ENCODE data around the gene SNRPD3. TPM values are rescaled to one million over a fixed set of nuclear protein-coding genes. Genes with fewer than 3 reads are reported as not detected.

Gene SNRPD3
- polyA plus RNA-seq, 1 of the 3 experiments (the other 2 are of a cell fraction) = 177 TPM

- no peaks in the 10 kb centered on the region for H3F3A ChIP-seq (replicated peaks; ENCODE audit: insufficient read depth)
- no peak overlapping the region for H2AFZ ChIP-seq (ENCODE audit: low read depth)
- H3K4me3 ChIP-seq (ENCODE audit: low read depth in 2 of 2, low read length in 1 of 2) = no peak overlapping the region
- H3K9me2 ChIP-seq = no peaks in the 10 kb centered on the region
- H4K20me1 ChIP-seq (ENCODE audit: insufficient read depth) = peaks cover 69% of the 10 kb centered on the region
- no peaks in the 10 kb centered on the region for H3K27me3 ChIP-seq (ENCODE audit: insufficient read depth)
- H3K79me2 ChIP-seq (ENCODE audit: insufficient read depth) = peaks cover 94% of the 10 kb centered on the region
- 82% methylated on average over 2 of the region's 2 CpGs for WGBS (ENCODE audit: low lambda C conversion rate)
- H3K36me3 ChIP-seq (replicated peaks in 1 of 2; ENCODE audit: control insufficient read depth in 1 of 2, insufficient read depth in 2 of 2, low read length in 1 of 2) = peaks cover 28 to 31% of the 10 kb centered on the region in 2 experiments
- ChIA-PET CTCF (interaction anchor here (1.3 kb wide), 1 partner anchor 9 kb away, joined by 3 read pairs; no protein-coding TSS in a partner anchor), POLR2A (interaction anchor here (0.5 to 1.0 kb wide), 4 partner anchors 10 to 37 kb away, joined by 3 to 5 read pairs (median 3); partner anchors contain the start of gene GUCD1)
- peak overlapping the region in 1 of 2 experiments; percentile 8; a peak in 1 of 4 replicates for H3K27ac ChIP-seq (ENCODE audit: low read depth in 2 of 2, low read length in 1 of 2)
- H3K4me2 ChIP-seq = no peak overlapping the region
- DNase-seq = no peak
- no peak overlapping the region for H3K9ac ChIP-seq
- H3K9me3 ChIP-seq = no peaks in the 10 kb centered on the region
- peaks cover 0 to 12% of the 10 kb centered on the region in 2 experiments; a peak in 1 of 4 replicates for H3K4me1 ChIP-seq (ENCODE audit: control insufficient read depth in 1 of 2, insufficient read depth in 2 of 2, low read depth in 1 of 2, low read length in 1 of 2)
- TF ChIP-seq FOXJ3 (CRISPR knock-in tag; IDR thresholded peaks at IDR 0.05) = no peak
- TF ChIP-seq, protein P1, sequence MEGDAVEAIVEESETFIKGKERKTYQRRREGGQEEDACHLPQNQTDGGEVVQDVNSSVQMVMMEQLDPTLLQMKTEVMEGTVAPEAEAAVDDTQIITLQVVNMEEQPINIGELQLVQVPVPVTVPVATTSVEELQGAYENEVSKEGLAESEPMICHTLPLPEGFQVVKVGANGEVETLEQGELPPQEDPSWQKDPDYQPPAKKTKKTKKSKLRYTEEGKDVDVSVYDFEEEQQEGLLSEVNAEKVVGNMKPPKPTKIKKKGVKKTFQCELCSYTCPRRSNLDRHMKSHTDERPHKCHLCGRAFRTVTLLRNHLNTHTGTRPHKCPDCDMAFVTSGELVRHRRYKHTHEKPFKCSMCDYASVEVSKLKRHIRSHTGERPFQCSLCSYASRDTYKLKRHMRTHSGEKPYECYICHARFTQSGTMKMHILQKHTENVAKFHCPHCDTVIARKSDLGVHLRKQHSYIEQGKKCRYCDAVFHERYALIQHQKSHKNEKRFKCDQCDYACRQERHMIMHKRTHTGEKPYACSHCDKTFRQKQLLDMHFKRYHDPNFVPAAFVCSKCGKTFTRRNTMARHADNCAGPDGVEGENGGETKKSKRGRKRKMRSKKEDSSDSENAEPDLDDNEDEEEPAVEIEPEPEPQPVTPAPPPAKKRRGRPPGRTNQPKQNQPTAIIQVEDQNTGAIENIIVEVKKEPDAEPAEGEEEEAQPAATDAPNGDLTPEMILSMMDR (IDR thresholded peaks at IDR 0.05) = no peak
- TF ChIP-seq TAF1 (IDR thresholded peaks at IDR 0.05; ENCODE audit: borderline replicate concordance, low read depth, low read length) = no peak
- no peak for TF ChIP-seq FOXM1 (IDR thresholded peaks at IDR 0.05; ENCODE audit: low read depth)
- no peak for TF ChIP-seq RXRA (IDR thresholded peaks at IDR 0.05; ENCODE audit: borderline replicate concordance, low read depth)
- TF ChIP-seq TEAD4 (IDR thresholded peaks at IDR 0.05; ENCODE audit: borderline replicate concordance, insufficient read depth) = no peak
- 0 out of 4 replicates have a peak, but pooled peaks of 1 of the 2 experiments have one; percentile 10 for TF ChIP-seq EP300 (IDR thresholded peaks at IDR 0.05; ENCODE audit: borderline replicate concordance in 1 of 2, low read depth in 1 of 2, low read length in 1 of 2)
- no peak for TF ChIP-seq RFX5 (IDR thresholded peaks at IDR 0.05; ENCODE audit: low read length)
- TF ChIP-seq, protein P2, sequence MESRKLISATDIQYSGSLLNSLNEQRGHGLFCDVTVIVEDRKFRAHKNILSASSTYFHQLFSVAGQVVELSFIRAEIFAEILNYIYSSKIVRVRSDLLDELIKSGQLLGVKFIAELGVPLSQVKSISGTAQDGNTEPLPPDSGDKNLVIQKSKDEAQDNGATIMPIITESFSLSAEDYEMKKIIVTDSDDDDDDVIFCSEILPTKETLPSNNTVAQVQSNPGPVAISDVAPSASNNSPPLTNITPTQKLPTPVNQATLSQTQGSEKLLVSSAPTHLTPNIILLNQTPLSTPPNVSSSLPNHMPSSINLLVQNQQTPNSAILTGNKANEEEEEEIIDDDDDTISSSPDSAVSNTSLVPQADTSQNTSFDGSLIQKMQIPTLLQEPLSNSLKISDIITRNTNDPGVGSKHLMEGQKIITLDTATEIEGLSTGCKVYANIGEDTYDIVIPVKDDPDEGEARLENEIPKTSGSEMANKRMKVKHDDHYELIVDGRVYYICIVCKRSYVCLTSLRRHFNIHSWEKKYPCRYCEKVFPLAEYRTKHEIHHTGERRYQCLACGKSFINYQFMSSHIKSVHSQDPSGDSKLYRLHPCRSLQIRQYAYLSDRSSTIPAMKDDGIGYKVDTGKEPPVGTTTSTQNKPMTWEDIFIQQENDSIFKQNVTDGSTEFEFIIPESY (IDR thresholded peaks at IDR 0.05; ENCODE audit: borderline replicate concordance, low read depth) = no peak
- TF ChIP-seq GATA2 (CRISPR knock-in tag; IDR thresholded peaks at IDR 0.05) = peak; percentile 58; the same call in 1 of the 2 replicates
- peak; percentile 67; the same call in 1 of the 2 replicates for TF ChIP-seq MXI1 (IDR thresholded peaks at IDR 0.05; ENCODE audit: low read depth, low read length)
- TF ChIP-seq, protein P3, sequence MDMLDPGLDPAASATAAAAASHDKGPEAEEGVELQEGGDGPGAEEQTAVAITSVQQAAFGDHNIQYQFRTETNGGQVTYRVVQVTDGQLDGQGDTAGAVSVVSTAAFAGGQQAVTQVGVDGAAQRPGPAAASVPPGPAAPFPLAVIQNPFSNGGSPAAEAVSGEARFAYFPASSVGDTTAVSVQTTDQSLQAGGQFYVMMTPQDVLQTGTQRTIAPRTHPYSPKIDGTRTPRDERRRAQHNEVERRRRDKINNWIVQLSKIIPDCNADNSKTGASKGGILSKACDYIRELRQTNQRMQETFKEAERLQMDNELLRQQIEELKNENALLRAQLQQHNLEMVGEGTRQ (IDR thresholded peaks at IDR 0.05; ENCODE audit: borderline replicate concordance, low read depth, low read length) = no peak
- TF ChIP-seq, protein P4, sequence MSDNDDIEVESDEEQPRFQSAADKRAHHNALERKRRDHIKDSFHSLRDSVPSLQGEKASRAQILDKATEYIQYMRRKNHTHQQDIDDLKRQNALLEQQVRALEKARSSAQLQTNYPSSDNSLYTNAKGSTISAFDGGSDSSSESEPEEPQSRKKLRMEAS (IDR thresholded peaks at IDR 0.05; ENCODE audit: low read depth) = no peak
- no peak for TF ChIP-seq NRF1 (IDR thresholded peaks at IDR 0.05; ENCODE audit: low read depth, low read length)
- TF ChIP-seq RCOR1 (IDR thresholded peaks at IDR 0.05; ENCODE audit: low read length) = 0 out of 2 replicates have a peak, but pooled peaks have one; percentile 30
- TF ChIP-seq SIN3A (IDR thresholded peaks at IDR 0.05; ENCODE audit: borderline replicate concordance, low read depth, low read length) = no peak
- no peak for TF ChIP-seq PBX3 (IDR thresholded peaks at IDR 0.05)
- TF ChIP-seq, protein P5, sequence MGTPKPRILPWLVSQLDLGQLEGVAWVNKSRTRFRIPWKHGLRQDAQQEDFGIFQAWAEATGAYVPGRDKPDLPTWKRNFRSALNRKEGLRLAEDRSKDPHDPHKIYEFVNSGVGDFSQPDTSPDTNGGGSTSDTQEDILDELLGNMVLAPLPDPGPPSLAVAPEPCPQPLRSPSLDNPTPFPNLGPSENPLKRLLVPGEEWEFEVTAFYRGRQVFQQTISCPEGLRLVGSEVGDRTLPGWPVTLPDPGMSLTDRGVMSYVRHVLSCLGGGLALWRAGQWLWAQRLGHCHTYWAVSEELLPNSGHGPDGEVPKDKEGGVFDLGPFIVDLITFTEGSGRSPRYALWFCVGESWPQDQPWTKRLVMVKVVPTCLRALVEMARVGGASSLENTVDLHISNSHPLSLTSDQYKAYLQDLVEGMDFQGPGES (IDR thresholded peaks at IDR 0.05; ENCODE audit: low read depth, low read length) = no peak
- no peak for TF ChIP-seq RAD21 (IDR thresholded peaks at IDR 0.05; ENCODE audit: low read length)
- no peak for TF ChIP-seq POLR2AphosphoS5 (IDR thresholded peaks at IDR 0.05; ENCODE audit: low read depth, low read length)
- no peak for TF ChIP-seq MEF2A (IDR thresholded peaks at IDR 0.05; ENCODE audit: borderline replicate concordance, low read depth)
These were observed 8.7 kb downstream of the SNRPD3 start for GRCh38 chr22:24564376-24565058.
